WTC11 (cell line): ENCODE data around the gene KLHDC7A. TPM values are rescaled to one million over a fixed set of nuclear protein-coding genes. Genes with fewer than 3 reads are reported as not detected.

Experiments used
- ATAC-seq: fragments of 200-7000 bp; cut with Tn5 transposase; 2 replicates; pipeline ENCODE4 v1.10.0; 2021; ENCODE audit warnings: mild to moderate bottlenecking, moderate library complexity
- CTCF ChIA-PET: fragments of 300-600 bp; sonication (Branson Sonifier 250); formaldehyde crosslinking; loops from one replicate; lab custom pipeline; 2021; ENCODE audit warnings: antibody characterized with exemption; lab: Charles Lee
- POLR2A ChIA-PET: fragments of 350-600 bp; sonication (Branson Sonifier 250); formaldehyde crosslinking; loops from one replicate; lab custom pipeline; 2021; ENCODE audit warnings: antibody characterized with exemption; lab: Charles Lee
- DNase-seq: peaks from one replicate; pipeline ENCODE4 v3.0.0; 2021; ENCODE audit warnings: low spot score
- H3K27ac Mint-ChIP-seq: 2 replicates; pipeline ENCODE4 v1.8.0; 2021; ENCODE audit warnings: mixed read lengths
- H3K27me3 Mint-ChIP-seq: 2 replicates; pipeline ENCODE4 v1.8.0; 2021; ENCODE audit warnings: low read depth, mild to moderate bottlenecking, moderate library complexity, mixed read lengths
- H3K36me3 Mint-ChIP-seq: 2 replicates; pipeline ENCODE4 v1.8.0; 2021; ENCODE audit warnings: mixed read lengths
- H3K4me1 Mint-ChIP-seq: 2 replicates; pipeline ENCODE4 v1.8.0; 2022; ENCODE audit warnings: mixed read lengths
- H3K4me3 Mint-ChIP-seq: 2 replicates; pipeline ENCODE4 v1.8.0; 2021; ENCODE audit warnings: mild to moderate bottlenecking, moderate library complexity, mixed read lengths
- H3K9me3 Mint-ChIP-seq: 2 replicates; pipeline ENCODE4 v1.8.0; 2021; ENCODE audit warnings: mixed read lengths
- CREB1 ChIP-seq: sonication (generic); formaldehyde crosslinking; IDR thresholded peaks from 2 replicates; pipeline ENCODE4 v1.8.0; 2023; ENCODE audit warnings: mild to moderate bottlenecking, missing genetic modification reagents
- EMX1 ChIP-seq: fragments of 250-450 bp; sonication (Bioruptor Pico); IDR thresholded peaks from 2 replicates; pipeline ENCODE4 v1.8.0; 2021; ENCODE audit warnings: mild to moderate bottlenecking
- ESRRA ChIP-seq: sonication (generic); formaldehyde crosslinking; IDR thresholded peaks from 2 replicates; pipeline ENCODE4 v1.8.1; 2022; ENCODE audit warnings: mild to moderate bottlenecking, missing genetic modification reagents, borderline replicate concordance
- GRHL2 ChIP-seq: fragments of 250-450 bp; sonication (Bioruptor Pico); IDR thresholded peaks from 2 replicates; pipeline ENCODE4 v1.8.0; 2022; ENCODE audit warnings: mild to moderate bottlenecking, moderate library complexity; ENCODE audit not compliant: insufficient replicate concordance, severe bottlenecking
- IRF2 ChIP-seq: sonication (generic); formaldehyde crosslinking; IDR thresholded peaks from 2 replicates; pipeline ENCODE4 v1.8.0; 2022; ENCODE audit warnings: low read depth, missing genetic modification reagents, borderline replicate concordance
- NR2C2 ChIP-seq: sonication (generic); formaldehyde crosslinking; IDR thresholded peaks from 2 replicates; pipeline ENCODE4 v1.8.0; 2022; ENCODE audit warnings: mild to moderate bottlenecking, missing genetic modification reagents
- SMAD3 ChIP-seq: sonication (generic); formaldehyde crosslinking; IDR thresholded peaks from 2 replicates; pipeline ENCODE4 v1.8.0; 2022; ENCODE audit warnings: missing genetic modification reagents, mild to moderate bottlenecking, borderline replicate concordance
- TEAD4 ChIP-seq: sonication (generic); formaldehyde crosslinking; IDR thresholded peaks from 2 replicates; pipeline ENCODE4 v1.8.0; 2022; ENCODE audit warnings: mild to moderate bottlenecking, missing genetic modification reagents
- ZNF219 ChIP-seq: sonication (generic); formaldehyde crosslinking; IDR thresholded peaks from 2 replicates; pipeline ENCODE4 v1.8.0; 2023; ENCODE audit warnings: missing genetic modification reagents, mild to moderate bottlenecking, borderline replicate concordance
- ZNF263 ChIP-seq: sonication (generic); formaldehyde crosslinking; IDR thresholded peaks from 2 replicates; pipeline ENCODE4 v1.8.1; 2022; ENCODE audit warnings: low read depth, mild to moderate bottlenecking, moderate library complexity, missing genetic modification reagents
- total RNA-seq: library from RNA; stranded (reverse); gene quantifications from 3 replicates; pipeline ENCODE4 v1.2.3, GENCODE V29; 2021
- TF ChIP-seq, protein P1 (sequence below): sonication (generic); formaldehyde crosslinking; IDR thresholded peaks from 2 replicates; pipeline ENCODE4 v1.8.1; 2023; ENCODE audit warnings: mild to moderate bottlenecking, missing genetic modification reagents
- TF ChIP-seq, protein P2 (sequence below): fragments of 250-450 bp; sonication (Bioruptor Pico); IDR thresholded peaks from 2 replicates; pipeline ENCODE4 v1.8.0; 2021; ENCODE audit warnings: mild to moderate bottlenecking
- TF ChIP-seq, protein P3 (sequence below): fragments of 250-450 bp; sonication (Bioruptor Pico); conservative IDR thresholded peaks from 2 replicates; pipeline ENCODE4 v1.9.0; 2021; ENCODE audit warnings: mild to moderate bottlenecking
- TF ChIP-seq, protein P4 (sequence below): sonication (generic); formaldehyde crosslinking; IDR thresholded peaks from 2 replicates; pipeline ENCODE4 v1.8.1; 2023; ENCODE audit warnings: mild to moderate bottlenecking, missing genetic modification reagents, moderate library complexity
- TF ChIP-seq, protein P5 (sequence below): sonication (generic); formaldehyde crosslinking; IDR thresholded peaks from 2 replicates; pipeline ENCODE4 v1.8.1; 2022; ENCODE audit warnings: mild to moderate bottlenecking, missing genetic modification reagents, moderate library complexity, borderline replicate concordance

Gene KLHDC7A
- total RNA-seq, 1 experiment from 2014 or later: 14.3 TPM

DNA sequence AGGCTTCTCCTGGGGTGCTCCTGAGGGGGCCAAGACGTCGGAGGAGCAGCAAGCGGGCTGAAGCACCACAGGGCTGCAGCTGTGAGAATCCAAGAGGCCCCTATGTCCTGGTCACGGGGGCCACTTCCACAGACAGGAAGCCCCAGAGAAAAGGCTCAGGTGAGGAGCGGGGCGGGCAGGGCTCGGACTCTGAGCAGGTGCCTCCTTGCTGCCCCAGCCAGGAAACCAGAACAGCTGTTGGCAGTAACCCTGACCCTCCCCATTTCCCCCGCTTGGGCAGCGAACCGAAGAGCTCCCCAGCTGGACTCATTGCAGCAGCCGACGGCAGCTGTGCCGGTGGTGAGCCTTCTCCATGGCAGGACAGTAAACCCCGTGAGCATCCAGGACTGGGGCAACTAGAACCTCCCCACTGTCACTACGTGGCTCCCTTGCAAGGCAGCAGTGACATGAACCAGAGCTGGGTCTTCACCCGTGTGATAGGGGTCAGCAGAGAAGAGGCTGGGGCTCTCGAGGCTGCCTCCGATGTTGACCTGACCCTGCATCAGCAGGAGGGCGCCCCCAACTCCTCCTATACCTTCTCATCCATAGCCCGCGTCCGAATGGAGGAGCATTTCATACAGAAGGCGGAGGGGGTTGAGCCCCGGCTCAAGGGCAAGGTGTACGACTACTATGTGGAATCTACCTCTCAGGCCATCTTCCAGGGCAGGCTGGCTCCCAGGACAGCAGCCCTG lies 625 bp downstream of the KLHDC7A start (continued):
- TF ChIP-seq ZNF219 (CRISPR knock-in tag): no peak
- TF ChIP-seq ZNF263 (CRISPR knock-in tag): no peak
- TF ChIP-seq, protein P1, sequence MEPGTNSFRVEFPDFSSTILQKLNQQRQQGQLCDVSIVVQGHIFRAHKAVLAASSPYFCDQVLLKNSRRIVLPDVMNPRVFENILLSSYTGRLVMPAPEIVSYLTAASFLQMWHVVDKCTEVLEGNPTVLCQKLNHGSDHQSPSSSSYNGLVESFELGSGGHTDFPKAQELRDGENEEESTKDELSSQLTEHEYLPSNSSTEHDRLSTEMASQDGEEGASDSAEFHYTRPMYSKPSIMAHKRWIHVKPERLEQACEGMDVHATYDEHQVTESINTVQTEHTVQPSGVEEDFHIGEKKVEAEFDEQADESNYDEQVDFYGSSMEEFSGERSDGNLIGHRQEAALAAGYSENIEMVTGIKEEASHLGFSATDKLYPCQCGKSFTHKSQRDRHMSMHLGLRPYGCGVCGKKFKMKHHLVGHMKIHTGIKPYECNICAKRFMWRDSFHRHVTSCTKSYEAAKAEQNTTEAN (CRISPR knock-in tag): 0 out of 2 replicates have a peak, but pooled peaks have one; percentile 11
- TF ChIP-seq, protein P2, sequence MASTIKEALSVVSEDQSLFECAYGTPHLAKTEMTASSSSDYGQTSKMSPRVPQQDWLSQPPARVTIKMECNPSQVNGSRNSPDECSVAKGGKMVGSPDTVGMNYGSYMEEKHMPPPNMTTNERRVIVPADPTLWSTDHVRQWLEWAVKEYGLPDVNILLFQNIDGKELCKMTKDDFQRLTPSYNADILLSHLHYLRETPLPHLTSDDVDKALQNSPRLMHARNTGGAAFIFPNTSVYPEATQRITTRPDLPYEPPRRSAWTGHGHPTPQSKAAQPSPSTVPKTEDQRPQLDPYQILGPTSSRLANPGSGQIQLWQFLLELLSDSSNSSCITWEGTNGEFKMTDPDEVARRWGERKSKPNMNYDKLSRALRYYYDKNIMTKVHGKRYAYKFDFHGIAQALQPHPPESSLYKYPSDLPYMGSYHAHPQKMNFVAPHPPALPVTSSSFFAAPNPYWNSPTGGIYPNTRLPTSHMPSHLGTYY: no peak

DNA sequence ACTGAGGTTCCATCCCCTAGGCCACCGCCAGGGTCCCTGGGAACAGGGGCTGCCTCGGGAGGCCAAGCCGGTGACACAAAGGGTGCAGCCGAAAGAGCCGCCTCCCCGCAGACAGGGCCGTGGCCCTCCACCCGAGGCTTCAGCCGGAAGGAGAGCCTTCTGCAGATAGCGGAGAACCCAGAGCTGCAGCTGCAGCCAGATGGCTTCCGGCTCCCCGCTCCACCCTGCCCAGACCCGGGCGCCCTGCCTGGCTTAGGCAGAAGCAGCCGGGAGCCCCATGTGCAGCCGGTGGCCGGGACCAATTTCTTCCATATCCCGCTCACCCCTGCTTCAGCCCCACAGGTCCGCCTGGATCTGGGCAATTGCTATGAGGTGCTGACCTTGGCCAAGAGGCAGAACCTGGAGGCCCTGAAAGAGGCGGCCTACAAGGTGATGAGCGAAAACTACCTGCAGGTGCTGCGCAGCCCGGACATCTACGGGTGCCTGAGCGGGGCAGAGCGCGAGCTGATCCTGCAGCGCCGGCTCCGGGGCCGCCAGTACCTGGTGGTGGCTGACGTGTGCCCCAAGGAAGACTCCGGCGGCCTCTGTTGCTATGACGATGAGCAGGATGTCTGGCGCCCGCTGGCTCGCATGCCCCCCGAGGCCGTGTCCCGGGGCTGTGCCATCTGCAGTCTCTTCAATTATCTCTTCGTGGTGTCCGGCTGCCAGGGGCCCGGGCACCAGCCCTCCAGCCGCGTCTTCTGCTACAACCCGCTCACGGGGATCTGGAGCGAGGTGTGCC lies 1.4 kb downstream of the KLHDC7A start:
- no peak for TF ChIP-seq GRHL2 (CRISPR knock-in tag)
- TF ChIP-seq, protein P3, sequence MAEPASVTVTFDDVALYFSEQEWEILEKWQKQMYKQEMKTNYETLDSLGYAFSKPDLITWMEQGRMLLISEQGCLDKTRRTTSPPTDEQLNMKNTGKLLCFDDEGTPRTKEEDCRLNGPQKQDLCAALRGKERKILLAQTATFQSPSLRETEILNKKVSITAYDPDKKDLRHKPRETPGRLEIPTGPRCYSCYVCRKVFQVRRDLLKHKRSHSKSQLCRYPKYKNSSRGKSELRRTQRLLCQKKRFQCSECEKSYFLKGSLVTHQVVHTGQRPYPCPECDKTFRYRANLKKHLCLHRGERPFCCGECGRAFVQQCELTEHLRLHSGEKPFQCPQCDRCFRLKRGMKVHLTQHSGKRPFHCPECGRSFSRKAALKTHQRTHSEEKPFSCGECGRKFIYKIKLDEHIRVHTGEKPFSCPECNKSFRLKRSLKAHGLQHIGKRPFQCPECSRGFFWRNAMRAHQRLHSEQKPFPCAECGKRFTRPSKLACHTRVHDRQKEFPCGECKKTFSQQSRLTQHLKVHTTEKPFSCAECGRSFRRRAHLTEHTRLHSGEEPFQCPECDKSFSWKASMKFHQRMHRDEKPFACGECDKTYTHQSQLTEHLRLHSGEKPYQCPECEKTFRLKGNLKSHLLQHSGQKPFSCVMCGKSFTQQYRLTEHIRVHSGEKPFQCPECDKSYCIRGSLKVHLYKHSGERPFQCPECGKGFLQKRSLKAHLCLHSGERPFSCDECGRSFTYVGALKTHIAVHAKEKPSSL (CRISPR knock-in tag): no peak
- TF ChIP-seq, protein P4, sequence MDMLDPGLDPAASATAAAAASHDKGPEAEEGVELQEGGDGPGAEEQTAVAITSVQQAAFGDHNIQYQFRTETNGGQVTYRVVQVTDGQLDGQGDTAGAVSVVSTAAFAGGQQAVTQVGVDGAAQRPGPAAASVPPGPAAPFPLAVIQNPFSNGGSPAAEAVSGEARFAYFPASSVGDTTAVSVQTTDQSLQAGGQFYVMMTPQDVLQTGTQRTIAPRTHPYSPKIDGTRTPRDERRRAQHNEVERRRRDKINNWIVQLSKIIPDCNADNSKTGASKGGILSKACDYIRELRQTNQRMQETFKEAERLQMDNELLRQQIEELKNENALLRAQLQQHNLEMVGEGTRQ (CRISPR knock-in tag): no peak
- TF ChIP-seq SMAD3: no peak
- TF ChIP-seq, protein P5, sequence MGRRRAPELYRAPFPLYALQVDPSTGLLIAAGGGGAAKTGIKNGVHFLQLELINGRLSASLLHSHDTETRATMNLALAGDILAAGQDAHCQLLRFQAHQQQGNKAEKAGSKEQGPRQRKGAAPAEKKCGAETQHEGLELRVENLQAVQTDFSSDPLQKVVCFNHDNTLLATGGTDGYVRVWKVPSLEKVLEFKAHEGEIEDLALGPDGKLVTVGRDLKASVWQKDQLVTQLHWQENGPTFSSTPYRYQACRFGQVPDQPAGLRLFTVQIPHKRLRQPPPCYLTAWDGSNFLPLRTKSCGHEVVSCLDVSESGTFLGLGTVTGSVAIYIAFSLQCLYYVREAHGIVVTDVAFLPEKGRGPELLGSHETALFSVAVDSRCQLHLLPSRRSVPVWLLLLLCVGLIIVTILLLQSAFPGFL (CRISPR knock-in tag): no peak
- TF ChIP-seq NR2C2 (CRISPR knock-in tag): no peak
- no peak for TF ChIP-seq EMX1 (CRISPR knock-in tag)
- TF ChIP-seq IRF2 (CRISPR knock-in tag): no peak
- no peak for TF ChIP-seq TEAD4 (CRISPR knock-in tag)
- no peak for TF ChIP-seq ESRRA (CRISPR knock-in tag)
- no peak for TF ChIP-seq CREB1 (CRISPR knock-in tag)
- no peak for ATAC-seq
- H3K27me3 Mint-ChIP-seq: no peaks in the 10 kb centered on the region
- ChIA-PET CTCF (interaction anchor here (1.6 to 2.1 kb wide), 6 partner anchors 72 to 247 kb away, joined by 3 to 21 read pairs (median 10); no protein-coding TSS in a partner anchor), POLR2A (no interaction called here)
- peaks cover 25% of the 10 kb centered on the region for H3K36me3 Mint-ChIP-seq
- DNase-seq: no peak
- H3K4me1 Mint-ChIP-seq: peaks cover 46% of the 10 kb centered on the region
- peak overlapping the region; percentile 36; the same call in 1 of the 2 replicates for H3K4me3 Mint-ChIP-seq
- H3K9me3 Mint-ChIP-seq: peaks cover 12% of the 10 kb centered on the region
- no peak overlapping the region for H3K27ac Mint-ChIP-seq
